ENCODE measurements around the gene EFCC1. TPM values are rescaled to one million over a fixed set of nuclear protein-coding genes. Genes with fewer than 3 reads are reported as not detected.
A peak's percentile ranks its signal among the peaks of the same experiment; 100 is the strongest.

The EFCC1 gene
- total RNA-seq, 4 donors from 2014 or later, result 0.75 to 2.2 (median 1.7) TPM

DNA sequence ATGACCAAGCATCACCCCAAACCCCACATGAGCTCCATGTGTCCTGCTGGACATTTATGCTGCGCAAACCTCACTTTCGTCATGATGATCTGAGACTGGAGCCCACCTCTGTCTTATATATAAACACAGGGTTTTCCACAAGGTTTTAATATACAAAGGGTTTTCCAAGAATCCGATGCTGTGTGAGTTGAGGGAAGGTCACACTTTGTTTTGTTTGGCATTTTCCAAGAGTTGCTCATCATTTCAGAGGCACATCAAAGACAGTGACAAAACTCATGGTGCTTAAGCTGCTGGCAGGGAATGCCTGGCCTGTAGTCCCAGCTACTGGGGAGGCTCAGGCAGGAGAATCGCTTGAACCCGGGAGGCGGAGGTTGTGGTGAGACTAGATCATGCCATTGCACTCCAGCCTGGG, 20.0 kb downstream of the EFCC1 start:
- Histone ChIP-seq H3K36me3 (no peaks in the 10 kb centered on the region), H3K9me3 (no peaks in the 10 kb centered on the region), H3K27me3 (no peaks in the 10 kb centered on the region), H3K27ac (peak overlapping the region; percentile 50 to 71 (median 60)), H3K4me1 (peaks cover 7 to 21% (median 19%) of the 10 kb centered on the region in 4 donors), H3K4me3 (no peak overlapping the region)
- TF ChIP-seq, protein P1, sequence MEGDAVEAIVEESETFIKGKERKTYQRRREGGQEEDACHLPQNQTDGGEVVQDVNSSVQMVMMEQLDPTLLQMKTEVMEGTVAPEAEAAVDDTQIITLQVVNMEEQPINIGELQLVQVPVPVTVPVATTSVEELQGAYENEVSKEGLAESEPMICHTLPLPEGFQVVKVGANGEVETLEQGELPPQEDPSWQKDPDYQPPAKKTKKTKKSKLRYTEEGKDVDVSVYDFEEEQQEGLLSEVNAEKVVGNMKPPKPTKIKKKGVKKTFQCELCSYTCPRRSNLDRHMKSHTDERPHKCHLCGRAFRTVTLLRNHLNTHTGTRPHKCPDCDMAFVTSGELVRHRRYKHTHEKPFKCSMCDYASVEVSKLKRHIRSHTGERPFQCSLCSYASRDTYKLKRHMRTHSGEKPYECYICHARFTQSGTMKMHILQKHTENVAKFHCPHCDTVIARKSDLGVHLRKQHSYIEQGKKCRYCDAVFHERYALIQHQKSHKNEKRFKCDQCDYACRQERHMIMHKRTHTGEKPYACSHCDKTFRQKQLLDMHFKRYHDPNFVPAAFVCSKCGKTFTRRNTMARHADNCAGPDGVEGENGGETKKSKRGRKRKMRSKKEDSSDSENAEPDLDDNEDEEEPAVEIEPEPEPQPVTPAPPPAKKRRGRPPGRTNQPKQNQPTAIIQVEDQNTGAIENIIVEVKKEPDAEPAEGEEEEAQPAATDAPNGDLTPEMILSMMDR (IDR thresholded peaks at IDR 0.05), result no peak
- TF ChIP-seq POLR2AphosphoS5 (IDR thresholded peaks at IDR 0.05) (peak in 2 of 3 donors; percentile 29 to 52), EP300 (IDR thresholded peaks at IDR 0.05; ENCODE audit: low read depth) (no peak), POLR2A (IDR thresholded peaks at IDR 0.05) (no peak)
- in situ Hi-C loops (cut with MboI; ENCODE audit: low pct_ligation_motif_present in 1 of 4, low pct_unique_long_range_greater_than_20kb in 1 of 4, low sequenced_read_pairs in 3 of 4), result no loop called here
- intact Hi-C loops (cut with DNase I; ENCODE audit: low total_unique reads), result no loop called here
- DNase-seq, result no peak
- 80% methylated on average over 6 of the region's 6 CpGs; no CpG with 5 or more reads in 1 of the 2 donors for WGBS, 2 donors (ENCODE audit: low coverage in 1 of 2)

DNA sequence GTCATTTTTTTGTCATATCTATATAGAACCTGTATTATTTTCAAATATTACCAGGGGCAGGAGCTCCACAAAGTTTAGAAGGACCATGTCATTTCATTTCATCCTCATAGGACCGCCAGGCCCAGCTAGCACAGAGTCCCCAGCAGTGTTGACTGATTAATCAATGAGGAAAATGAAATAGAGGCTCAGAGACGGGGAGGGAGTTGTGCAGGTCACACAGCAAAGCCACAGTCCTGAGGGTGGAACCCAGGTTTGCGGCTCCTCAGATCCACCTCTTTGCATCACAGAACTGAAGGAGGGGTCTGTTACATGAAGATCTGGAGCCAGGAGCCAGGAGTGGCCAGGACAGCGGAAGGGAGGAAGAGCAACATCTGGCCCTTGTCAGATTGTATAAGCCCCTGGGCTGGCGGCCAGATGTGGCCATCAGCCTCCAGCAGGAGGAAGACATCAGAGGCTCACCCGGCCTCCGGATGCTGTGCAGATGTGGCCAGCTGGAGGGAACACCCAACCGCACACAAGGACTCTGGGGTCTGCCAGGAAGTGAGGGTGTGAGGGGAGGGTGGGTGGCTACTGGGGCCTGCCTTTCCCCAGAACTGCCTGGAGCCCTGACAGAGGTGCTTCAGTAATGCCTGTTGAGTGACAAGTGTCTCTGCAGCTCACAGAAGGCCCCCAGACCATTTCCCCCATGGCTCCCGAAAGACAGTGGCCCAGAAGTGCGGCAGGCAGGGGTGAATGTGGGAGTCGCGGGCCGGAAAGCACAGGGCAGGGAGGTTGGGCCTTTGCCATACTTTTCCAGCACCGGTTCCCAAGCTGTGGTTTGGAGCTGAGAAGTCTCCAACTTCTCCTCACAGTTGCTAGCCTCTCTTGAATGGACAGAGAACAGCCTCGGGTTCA, 21.3 kb downstream of the EFCC1 start:
- in situ Hi-C loops (cut with MboI; ENCODE audit: low pct_ligation_motif_present in 1 of 4, low pct_unique_long_range_greater_than_20kb in 1 of 4, low sequenced_read_pairs in 3 of 4), result no loop called here

DNA sequence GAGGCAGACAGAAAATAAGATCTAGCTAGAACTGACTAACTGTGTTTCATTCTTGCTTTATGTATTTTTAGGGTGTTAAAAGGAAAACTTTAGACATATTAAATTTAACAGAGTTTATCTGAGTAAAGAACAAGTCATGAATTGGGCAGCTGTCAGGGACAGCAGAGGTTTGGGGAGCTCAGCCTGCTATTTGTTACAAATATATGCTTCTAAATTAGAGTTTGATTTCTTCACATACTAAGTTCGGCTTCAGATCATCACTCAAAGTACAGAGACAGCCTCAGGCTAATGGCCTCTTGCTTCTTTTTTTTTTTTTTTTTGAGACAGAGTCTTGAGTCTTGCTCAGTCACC, 21.9 kb downstream of the EFCC1 start:
- Histone ChIP-seq H3K27me3 (no peaks in the 10 kb centered on the region), H3K36me3 (no peaks in the 10 kb centered on the region), H3K4me3 (no peak overlapping the region), H3K9me3 (no peaks in the 10 kb centered on the region), H3K27ac (peak overlapping the region; percentile 51 to 71 (median 64)), H3K4me1 (peaks cover 0 to 18% (median 14%) of the 10 kb centered on the region in 4 donors)
- 62 to 67% methylated on average over 1 of the region's 1 CpG for WGBS, 2 donors (ENCODE audit: low coverage in 1 of 2)
- intact Hi-C loops (cut with DNase I; ENCODE audit: low total_unique reads), result no loop called here
- no peak for DNase-seq
- TF ChIP-seq EP300 (IDR thresholded peaks at IDR 0.05; ENCODE audit: low read depth), result no peak
- TF ChIP-seq POLR2A (IDR thresholded peaks at IDR 0.05), result no peak
- TF ChIP-seq, protein P1 (IDR thresholded peaks at IDR 0.05), result no peak
- no peak for TF ChIP-seq POLR2AphosphoS5 (IDR thresholded peaks at IDR 0.05)
- in situ Hi-C loops (cut with MboI; ENCODE audit: low pct_ligation_motif_present in 1 of 4, low pct_unique_long_range_greater_than_20kb in 1 of 4, low sequenced_read_pairs in 3 of 4), result no loop called here

More for the DNA sequence above, 21.3 kb downstream of the EFCC1 start:
- peak; percentile 67 for DNase-seq
- peaks cover 3 to 19% (median 18%) of the 10 kb centered on the region in 4 donors for H3K4me1 ChIP-seq
- no peaks in the 10 kb centered on the region for H3K9me3 ChIP-seq
- 67% methylated on average over 14 of the region's 15 CpGs; no CpG with 5 or more reads in 1 of the 2 donors for WGBS, 2 donors (ENCODE audit: low coverage in 1 of 2)
- peak overlapping the region; percentile 51 to 71 (median 64) for H3K27ac ChIP-seq
- peak; percentile 87 to 95 (median 93) for TF ChIP-seq POLR2AphosphoS5 (IDR thresholded peaks at IDR 0.05)
- TF ChIP-seq, protein P1 (IDR thresholded peaks at IDR 0.05), result no peak
- intact Hi-C loops (cut with DNase I; ENCODE audit: low total_unique reads), result no loop called here
- H3K36me3 ChIP-seq, result no peaks in the 10 kb centered on the region
- no peak overlapping the region for H3K4me3 ChIP-seq
- no peaks in the 10 kb centered on the region for H3K27me3 ChIP-seq

DNA sequence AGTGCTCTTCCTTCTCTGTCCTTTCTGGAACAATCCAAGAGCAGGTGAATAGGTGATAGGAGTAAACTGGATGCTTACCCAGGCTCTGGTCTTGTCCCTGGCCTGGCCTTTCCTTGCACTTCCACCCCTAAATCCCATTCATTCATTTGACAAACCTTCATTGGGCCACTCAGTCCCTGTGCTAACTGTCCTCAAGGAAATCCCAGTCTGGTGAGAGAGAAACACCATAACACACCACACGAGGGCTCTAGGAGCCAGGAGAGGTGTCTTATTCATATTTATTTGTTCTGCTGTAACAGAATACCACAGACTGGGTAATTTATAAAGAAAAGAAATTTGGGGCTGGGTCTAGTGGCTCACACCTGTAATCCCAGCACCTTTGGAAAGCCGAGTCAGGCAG, 22.8 kb downstream of the EFCC1 start:
- H3K4me3 ChIP-seq, result no peak overlapping the region
- H3K36me3 ChIP-seq, result no peaks in the 10 kb centered on the region
- H3K4me1 ChIP-seq, result peaks cover 0 to 18% (median 13%) of the 10 kb centered on the region in 4 donors
- WGBS, 2 donors (ENCODE audit: low coverage in 1 of 2), result 46% methylated on average over 2 of the region's 2 CpGs; no CpG with 5 or more reads in 1 of the 2 donors
- H3K9me3 ChIP-seq, result no peaks in the 10 kb centered on the region
- TF ChIP-seq POLR2A (IDR thresholded peaks at IDR 0.05), result no peak
- TF ChIP-seq, protein P1 (IDR thresholded peaks at IDR 0.05), result peak in 3 of 5 experiments; percentile 10 to 17 (median 12)
- peak overlapping the region; percentile 51 to 71 (median 64) for H3K27ac ChIP-seq
- intact Hi-C loops (cut with DNase I; ENCODE audit: low total_unique reads) (no loop called here), in situ Hi-C loops (cut with MboI; ENCODE audit: low pct_ligation_motif_present in 1 of 4, low pct_unique_long_range_greater_than_20kb in 1 of 4, low sequenced_read_pairs in 3 of 4) (no loop called here)
- H3K27me3 ChIP-seq, result no peaks in the 10 kb centered on the region
- no peak for DNase-seq

Measured in transverse colon (tissue), 4 donors.